HG02759 (cell line): ENCODE data around the gene PYDC1.
A peak's percentile ranks its signal among the peaks of the same experiment; 100 is the strongest.
"Not testable (repeated sequence)": the region's sequence is repeated elsewhere in the genome, so short reads cannot be mapped to it uniquely, and the experiment has no call there.

Experiments
- ATAC-seq: cut with Tn5 transposase; IDR thresholded peaks from one replicate; pipeline ENCODE4 v1.9.1; 2021; ENCODE audit warnings: mild to moderate bottlenecking, moderate library complexity; ENCODE audit not compliant: unreplicated experiment

Gene PYDC1

DNA sequence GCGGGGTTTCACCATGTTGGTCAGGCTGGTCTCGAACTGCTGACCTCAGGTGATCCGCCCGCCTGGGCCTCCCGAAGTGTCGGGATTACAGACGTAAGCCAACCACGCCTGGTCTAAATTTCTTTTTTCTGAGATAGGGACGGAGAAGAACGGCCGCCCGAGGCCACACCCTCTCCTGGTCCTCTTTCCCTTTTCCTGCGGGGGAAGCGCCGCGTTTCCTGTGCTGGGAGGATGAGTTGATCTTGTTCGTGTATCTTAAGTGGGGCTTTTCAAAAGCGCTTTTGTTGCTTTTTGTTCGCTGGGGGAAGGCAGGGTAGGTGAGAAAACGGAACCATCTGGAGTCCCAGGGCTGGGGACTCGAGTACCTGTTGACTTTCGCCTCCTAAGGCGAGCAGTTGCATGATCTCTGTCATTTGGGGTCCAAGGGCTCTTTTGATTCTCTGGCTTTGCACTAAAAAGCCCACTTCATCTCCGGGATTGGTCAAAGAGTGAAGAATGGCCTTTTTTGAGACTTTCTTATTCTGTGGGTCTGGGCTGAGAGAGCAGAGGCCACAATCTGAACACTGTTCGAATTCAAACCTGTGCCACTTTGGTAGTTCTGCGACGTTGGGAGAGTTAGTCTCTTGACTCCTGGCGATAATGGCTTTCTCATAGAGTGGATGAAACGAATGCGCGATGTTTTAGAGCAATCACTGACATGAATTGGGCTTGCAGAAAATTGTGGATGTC lies 35.7 kb downstream of the PYDC1 start:
- no peak for ATAC-seq

DNA sequence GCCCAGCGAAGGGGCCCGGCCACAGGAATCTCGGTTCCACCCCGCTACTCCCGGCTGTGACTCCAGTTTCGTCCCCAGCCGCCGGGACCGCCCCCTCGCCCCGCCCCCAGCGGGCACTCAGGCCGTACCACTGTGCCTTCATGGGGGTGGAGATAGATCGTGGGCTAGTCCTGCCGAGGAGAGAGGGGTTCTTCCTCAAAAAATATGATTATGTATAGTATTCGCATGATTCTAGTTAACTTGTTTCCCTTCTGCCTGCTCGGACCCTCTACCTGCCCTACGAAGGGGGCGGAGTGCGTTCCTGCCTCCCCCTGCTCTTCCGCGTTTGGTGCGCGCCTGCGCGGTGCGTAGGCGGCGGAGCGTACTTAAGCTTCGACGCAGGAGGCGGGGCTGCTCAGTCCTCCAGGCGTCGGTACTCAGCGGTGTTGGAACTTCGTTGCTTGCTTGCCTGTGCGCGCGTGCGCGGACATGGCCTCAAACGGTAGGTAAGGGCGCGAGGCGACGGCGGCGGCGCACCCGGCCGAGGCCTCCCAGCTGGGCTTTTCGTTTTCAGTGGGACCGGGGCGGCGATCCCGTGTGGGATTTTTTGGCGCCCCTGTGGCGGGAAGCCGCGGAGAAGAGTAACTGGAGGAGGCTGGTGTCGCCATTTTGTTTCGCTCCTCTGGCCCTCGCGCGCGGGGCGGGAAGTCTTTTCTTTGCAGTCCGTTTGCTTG lies 37.0 kb downstream of the PYDC1 start, which contains the start of gene FUS:
FUS (plus strand) TSS at position 393 of the 713 bp plus-strand sequence; CDS start at position 469, 76 bp downstream.
- ATAC-seq, result peak; percentile 57

DNA sequence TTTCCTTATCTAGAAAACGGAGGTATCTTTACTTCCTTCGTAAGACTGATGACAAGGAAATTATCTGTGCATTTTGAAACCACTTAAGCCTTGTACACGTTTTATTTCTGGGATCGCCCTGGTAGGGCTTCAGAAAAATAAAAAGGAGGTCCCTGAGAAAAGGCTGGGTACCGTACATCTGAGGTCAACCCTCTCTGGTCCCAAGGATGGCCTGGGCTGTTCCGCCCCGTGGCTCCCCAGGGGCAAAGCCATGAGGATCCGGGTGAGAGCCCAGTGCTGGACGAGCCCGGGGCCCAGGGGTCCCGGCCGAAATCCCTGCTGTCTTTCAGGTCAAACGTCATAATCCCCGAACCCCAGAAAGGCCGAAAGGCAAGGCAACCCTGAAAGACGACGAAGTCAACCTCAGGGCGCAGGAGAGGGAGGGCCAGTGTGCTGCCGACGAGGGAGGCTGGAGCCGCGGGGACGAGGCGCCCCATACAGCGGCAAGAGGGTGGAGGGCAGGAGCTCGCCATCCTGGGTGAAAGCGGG lies 37.7 kb downstream of the PYDC1 start:
- peak; percentile 1 for ATAC-seq

DNA sequence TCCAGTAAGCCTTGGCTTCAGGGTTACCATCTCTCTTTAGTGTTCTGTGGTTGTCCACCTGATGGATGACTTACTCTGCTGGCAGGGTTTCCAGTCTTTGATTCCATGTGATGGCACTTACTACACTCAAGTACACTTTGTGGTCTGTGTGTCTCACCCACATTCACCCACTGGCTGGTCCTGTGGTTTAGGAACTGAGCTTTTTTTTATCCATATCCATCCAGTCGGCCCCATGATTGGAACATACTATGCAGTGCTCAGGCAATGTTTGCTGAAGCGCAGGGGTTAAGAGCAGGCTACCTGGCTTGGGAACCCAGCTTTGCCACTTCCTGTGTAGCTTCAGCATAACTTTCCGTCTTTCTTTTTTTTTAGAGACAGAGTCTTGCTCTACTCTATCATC lies 39.8 kb downstream of the PYDC1 start:
- ATAC-seq, result no peak

- not testable (repeated sequence) for ATAC-seq
Measured at GRCh38 chr16:31170048-31170447, 46.9 kb downstream of the PYDC1 start.

GRCh38 chr16:31168848-31169247 lies 48.1 kb downstream of the PYDC1 start:
- ATAC-seq, result no peak

GRCh38 chr16:31167315-31167714 lies 49.6 kb downstream of the PYDC1 start:
- ATAC-seq, result no peak
